CD4-positive, alpha-beta T cell treated with Interferon alpha-2 for 1 hour (primary cell): Measurements from ENCODE around the gene FCN3.

Experiments used
- DNase-seq, 2 donors: peaks; one replicate each; pipeline ENCODE4 v3.0.0-alpha.2; 2020 to 2022

FCN3 gene

DNA sequence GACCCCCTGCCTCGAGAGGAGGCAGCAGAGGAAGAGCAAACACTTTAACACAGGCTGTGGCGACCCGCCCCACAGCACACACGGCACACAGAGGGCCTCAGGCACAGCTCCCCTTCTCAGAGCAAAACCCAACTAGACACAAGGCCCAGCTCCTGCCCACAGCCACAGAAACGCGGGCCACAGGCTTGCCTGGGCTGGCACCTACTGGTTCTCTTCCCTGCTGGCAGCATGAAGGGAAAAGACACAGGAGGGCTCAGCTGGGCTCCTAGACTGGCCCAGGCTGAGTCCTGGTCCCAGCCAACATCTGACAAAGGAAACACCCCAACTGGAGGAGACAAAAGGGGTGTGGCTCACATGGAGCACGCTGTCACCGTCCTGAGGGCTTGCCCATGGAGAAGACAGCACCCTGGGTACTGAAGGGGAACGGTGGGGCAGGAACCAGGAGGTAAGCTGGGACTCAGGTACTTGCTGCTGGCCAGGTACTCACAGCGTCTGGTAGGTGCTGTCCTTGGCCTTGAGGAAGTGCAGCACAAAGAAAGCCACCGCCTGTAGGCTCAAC lies 5.0 kb upstream of the FCN3 start:
- DNase-seq, result no peak

DNA sequence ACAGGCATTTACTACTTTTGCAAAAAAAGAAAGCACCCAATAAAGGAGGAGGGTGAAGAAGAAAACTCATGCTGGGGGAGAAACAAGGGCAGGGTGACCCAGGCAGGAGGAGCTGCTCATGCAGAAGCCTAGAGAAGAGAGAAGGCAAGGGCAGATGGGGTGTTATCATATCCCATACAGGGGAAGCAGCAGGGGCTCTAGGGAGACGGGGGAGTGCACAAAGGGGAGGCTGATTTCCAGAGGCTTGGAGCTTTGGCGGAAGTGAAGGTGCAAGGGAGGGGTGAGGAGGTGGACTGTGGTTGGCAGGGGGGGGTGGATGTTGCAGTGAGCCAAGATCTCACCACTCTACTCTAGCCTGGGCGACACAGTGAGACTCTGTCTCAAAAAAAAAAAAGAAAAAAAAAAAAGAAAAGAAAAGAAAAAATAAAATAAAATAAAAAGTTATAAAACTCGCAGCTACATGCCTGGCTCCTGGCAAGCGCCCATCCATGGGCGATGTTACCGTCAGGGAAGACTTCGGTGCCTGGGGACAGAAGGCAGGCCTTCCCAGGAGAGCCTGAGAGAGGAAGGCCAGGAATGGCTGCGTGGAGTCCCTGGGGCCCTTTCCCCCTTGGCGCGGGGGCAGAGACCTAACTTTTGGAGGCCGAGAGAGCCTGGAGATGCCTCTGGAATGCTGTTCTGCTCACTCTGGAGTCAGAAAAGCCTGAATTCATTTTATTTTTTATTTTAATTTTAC lies 3.3 kb upstream of the FCN3 start:
- DNase-seq, result no peak

DNA sequence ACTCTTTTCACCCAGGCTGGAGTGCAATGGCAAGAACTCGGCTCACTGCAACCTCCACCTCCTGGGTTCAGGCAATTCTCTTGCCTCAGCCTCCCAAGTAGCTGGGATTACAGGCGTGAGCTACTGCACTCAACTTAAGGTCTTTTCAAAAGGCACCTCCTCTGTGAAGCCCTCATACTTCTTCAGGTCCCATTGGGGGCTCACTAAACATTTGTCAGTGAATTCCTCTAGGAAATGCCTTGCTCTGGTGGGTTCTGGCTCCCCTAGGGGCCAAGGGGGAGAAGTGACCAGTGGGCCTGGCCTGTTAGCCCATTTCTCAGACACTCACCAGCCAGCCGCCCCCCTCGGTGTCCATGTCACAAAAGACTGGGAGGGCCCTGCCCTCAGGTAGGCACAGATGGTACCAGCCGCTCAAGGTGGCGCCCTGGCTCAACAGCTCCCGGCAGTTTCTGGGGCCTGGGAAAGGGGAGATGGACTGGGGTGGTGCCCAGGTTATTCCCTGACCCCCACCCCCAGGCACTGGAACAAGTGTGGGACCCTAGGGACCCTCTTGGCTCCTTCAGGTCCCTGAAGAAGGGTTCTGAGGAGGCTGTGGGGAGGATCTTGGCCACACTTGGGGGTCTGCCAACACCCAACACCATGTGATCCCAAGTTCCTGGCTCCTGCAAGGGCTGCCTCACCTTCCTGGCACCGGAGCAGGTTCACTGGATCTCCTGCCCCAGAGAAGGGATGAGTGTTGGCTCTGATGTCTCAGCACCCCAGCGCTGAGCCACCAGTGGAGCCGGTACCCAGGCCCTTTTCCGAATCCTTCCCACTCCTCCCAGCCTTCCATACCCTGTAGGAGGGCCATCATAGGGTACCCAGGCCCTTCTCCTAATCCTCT lies 1.6 kb downstream of the FCN3 start:
- DNase-seq, result no peak

DNA sequence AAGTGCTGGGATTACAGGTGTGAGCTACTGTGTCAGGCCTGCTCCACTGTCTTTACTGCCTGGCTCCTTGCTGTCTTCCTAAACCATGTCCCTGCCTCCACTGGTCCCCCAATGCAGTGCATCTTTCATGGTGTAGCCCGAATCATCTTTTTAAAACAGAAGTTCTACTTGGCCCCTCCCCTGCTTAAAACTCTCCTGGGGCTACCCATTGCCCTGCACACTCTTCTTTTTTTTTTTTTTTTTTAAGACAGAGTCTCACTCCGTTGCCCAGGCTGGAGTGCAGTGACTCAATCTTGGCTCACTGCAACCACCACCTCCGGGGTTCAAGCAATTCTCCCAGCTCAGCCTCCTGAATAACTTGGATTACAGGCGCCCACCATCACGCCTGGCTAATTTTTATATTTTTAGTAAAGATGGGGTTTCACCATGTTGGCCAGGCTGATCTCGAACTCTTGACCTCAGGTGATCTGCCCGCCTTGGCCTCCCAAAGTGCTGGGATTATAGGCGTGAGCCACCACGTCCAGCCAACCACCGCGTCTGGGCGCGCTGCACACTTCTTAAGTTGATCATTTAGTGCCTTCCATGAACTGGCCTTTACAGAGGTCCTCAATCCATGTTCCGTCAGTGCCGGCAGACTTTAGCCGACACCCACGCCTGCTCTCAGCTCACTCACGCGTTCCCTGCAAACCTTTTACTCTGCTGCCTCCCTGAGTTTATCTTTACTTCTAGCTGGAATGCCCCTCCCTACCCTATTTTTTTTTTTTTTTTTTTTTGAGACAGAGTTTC lies 2.4 kb downstream of the FCN3 start:
- DNase-seq, result no peak

DNA sequence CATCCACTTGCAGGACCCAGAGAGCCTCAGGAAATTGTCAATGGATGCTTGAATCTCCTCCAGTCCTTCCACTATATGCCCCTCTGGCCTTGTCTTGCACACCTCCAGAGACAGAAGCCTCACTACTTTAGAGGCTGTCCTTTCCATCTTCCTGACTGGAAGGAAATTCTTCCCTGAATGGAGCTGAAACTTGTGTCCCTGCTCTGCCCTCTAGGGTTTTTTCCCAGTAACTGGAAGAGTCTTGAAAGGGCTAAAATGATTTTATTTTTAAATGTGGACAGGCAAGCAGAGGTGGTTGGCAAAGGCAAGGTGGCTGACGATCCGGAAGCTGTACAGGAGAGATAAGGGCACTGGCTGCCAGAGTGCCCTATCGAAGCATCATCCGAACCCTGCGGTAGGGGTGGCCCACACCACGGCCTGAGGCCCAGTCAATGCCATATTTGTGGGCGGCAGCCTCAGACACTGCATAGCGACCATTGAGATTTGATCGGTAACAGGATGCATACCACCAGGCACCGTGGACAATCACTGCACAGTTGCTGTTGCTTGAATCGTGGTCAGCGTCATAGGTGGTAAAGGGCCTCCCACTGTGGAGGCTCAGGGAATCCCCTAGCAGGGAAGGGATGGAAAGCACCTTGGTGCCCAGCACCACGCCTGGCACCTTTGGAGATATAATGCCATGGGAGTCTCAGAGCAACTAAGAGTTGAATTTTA lies 5.6 kb downstream of the FCN3 start:
- no peak for DNase-seq

DNA sequence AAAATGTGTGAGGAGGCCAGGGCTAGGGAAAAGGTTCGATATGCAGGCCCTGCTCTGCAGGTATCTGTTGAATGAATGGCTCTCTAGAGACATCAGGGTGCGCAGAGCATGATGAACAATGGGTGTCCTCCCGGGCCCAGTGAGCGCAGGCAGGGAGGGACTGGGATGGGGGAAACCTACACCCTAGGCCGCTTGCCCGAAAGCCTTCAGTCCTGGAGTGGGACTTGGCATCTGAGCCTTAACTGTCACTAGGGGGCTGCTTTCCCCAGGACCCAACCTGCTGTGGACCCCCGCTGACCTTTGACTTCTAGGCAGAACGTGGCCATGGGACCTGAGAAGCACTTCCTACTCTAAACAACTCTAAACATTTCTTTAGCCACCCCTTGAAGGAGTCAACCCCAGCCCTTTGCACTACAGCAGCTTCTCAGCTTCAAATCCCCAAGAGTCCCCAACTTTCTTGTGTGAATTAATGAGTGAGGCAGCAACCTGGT lies 7.4 kb downstream of the FCN3 start:
- DNase-seq, result no peak

DNA sequence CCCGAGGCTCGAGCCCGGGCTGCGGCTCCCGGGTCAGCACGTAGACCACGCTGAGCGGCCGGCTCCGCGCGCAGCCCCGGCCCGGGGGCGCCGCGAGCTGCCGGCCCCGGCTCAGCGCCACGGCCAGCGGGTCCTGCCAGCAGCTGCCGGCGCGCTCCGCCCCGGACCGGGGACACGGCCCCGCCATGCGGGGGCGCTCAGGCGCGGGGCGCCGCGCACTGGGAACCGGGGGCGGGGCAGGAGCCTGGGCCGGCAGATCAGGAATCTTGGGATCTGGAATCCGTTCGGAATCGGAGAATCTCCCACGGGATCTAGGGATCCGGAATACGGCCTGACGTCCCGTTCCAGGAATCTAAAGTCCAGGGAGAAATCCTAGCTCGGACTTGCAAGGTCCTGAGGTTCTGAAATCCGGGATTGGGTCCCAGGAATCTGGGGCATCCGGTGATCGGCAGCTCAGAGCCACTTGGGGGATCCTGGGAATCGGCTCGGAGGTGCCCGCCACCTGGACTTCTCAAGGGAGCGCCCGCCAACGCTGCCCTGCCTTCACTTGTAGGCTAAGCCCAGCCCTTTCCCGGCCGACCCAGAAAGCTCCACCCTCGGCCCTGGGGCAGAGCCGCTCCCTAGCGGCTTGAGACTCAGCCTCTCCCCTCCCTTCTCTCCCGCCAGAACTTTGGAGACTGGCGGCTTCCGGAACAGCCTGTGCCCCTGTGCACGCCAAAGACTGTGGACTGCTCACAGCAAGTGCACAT lies 8.0 kb downstream of the FCN3 start, which contains the start of gene MAP3K6:
TSS of gene MAP3K6 (minus strand) at position 551 of the 749 bp plus-strand sequence. CDS start at position 187, 364 bp downstream.
- peak; percentile 26 to 41 for DNase-seq

DNA sequence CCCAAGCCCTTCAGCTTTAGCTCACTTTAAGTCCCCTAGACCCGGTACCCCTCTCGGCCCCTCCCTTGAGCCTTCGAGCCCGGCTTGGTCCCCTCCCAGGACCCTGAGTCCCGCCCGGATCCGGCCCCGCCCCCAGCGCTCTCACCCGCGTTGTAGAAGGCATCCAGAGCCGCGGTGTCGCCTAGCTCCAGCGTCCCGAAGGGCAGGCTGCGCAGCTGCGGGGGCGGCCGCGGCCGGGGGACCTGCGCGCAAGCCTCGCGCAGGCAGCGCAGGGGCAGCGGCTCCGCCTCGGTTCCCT lies 8.6 kb downstream of the FCN3 start:
- peak; percentile 52 to 76 for DNase-seq

DNA sequence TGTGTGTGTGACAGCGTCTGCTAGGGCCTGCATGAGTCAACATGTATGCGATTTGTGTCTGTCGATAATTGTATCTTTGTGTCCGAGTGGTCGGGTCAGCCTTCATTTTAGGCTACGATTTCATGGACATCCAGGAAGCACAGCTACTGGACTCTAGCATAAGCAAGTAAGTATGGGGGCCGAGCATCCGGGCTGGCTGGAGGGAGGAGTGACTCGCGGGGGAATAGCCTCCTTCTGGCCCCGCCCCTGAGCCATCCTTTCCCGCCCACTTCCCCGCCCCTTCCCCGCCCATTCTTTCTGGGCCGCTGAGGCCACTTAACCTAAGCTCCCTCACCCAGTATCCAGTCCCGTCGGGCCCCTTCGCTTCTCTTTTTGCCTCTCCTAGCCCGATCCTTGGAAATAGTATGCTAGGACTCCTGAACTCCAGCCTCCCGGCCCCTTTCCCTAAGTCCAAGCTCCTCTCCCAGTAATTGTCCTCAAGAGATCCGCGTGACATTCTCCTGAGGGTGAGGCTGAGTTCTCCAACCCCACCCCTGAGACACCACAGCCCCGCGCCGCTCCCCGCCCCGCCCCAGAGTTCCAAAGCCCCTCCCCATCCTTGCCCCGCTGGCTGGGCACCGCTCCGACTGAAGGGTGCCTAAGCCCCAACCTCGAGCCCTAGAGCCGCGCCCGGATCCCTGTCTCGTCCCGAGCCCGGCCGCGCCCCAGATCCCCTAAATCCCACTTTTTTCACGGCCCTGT lies 9.1 kb downstream of the FCN3 start:
- peak; percentile 79 to 85 for DNase-seq

DNA sequence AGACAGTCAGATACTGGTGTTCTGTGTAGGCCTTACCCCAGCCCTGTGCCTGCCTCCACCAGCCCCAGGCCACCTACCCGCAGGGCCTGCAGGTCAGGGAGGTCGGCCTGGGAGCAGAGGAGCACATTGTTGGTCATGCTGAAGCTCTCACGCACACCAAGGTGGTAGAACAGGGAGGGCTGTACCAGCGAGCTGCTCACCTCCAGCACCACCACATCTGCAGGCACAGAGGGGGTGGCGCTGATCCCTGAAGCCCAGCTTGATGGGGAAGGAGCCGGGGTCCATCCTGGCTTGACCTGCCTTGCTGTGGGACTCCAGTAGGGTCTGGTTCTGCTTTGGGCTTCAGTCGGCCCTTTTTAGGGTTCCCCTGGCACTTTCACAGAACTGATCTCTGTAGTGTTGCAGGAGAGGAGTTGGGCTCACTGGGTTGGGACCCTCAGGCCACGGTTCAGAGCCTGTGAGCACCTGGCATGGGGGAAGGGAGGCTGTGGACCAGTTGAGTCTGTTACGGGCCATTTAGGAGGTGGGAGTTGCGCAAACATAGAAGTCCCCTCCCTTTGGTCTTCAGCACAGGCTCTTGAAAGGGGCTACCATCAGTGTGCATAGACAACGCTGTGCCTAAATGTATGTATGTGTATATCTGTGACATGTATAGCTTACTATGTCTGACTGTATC lies 9.8 kb downstream of the FCN3 start:
- no peak for DNase-seq

DNA sequence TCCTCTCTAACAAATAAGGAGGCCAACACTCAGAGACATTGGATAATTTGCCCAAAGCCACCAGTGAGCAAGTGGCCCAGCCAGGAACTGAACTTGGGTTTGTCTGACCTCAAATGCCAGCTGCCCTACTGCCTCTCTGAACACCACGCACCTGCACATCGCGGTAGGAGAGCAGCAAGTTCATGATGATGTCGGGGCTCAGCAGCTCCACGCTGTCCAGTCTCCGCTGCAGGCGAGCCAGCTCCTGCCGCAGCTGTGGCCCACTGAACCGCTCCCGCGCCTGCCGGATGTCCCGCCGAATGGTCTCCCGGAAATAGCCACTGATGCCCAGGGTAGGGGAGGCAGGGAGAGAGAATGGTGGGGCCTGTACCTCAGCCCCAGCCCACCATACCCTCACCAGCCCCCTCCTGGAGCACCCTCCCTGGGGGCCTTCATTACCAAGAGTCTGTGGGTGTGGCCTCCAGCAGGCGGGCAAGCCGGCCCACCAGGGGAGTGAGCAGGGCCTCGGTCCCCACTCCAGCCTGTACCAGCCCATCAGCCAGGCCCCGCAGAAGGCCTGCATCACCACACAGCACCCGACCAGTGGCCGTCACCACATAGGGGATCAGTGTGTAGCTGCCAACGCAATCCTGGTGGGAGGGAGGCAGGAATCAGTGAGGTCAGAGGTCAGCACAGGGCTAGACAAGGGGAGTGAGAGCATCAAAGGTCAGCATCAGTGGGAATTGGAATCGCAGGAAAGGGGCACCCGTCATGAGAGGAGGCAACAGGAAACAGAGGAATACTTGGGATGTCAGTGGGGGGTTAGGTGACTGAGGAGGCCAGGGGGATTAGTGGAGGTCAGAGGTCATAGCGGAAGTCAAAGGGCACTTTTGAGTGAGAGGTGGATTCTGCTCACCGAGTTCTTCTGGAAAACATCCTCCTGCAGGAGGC lies 10.6 kb downstream of the FCN3 start:
- DNase-seq, result no peak

DNA sequence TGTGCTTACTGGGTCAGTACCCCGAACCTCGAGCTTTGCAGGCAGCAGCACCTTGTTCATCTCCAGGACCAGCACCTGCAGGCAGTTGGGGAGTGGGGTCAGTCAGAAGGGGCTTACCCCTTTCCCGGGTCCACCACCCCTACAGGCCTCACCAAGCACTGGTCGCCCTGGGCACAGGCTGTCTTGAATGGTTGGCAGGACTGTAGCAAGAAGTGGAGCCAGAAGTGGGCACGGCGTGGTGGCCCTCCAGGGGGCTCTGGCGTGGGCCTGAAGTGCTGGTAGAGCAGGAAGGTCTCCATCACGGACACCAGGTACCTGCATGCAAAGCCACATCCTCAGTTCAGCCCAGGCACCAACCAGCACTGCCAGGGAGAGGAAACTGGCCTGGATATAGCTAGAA lies 13.1 kb downstream of the FCN3 start:
- no peak for DNase-seq

DNA sequence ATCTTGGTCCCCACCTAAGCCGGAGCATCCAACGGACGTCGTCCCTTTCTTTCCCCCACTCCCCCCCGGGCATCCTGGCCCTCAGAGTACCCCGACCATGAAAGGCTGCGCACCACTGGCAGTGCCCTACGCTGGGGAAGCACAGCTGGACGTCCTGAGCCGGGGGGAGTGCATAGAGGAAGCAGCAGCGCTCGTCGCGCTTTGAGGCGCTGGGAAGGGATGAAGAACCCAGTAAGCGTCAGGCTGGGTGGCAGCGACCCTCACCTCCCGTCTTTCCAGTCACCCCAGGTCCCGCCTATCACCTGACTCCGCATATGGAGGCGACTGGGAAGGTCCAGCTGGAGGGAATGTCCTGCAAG lies 13.6 kb downstream of the FCN3 start:
- no peak for DNase-seq

DNA sequence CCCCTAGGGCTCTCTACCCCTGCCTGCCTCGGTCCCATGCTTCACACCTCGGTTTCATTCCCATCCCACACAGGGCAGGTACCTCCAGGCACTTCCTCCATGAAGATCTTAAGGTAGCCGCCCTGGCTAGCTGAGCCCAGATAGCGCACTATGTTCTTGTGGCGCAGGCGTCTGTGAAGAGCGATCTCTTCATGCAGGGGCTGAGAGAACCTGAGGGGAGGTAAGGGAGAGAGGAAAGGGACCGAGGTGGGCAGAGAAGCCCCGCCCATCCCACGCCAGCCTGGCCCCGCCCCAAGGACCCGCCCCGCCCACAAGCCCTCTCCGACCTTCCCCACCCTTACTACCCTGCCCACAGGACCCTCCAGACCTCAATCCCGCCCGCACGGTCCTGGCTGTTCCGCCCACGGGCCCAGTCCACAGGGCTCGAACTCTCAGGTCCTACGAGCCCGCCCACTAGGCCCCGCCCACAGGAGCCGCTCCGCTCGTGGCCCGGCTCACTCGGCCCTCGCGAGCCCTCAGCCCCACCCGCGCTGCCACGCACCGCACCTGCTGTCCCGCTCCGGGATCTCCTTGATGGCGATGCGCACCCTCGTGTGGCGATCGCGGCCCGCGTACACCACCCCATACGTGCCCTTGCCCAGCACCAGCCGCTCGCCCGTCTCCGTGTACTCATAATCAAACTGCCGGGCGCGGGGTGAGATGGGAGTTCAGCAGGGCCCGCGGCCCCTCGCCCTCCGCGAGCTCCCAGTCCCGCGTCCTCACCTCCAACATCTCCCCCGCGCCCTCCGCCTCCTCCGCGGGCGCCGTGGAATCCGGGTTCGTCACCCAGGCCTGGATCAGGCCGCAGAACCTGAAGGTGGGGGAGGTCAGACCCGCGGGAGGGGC lies 14.2 kb downstream of the FCN3 start:
- DNase-seq, result peak; percentile 39 to 72

DNA sequence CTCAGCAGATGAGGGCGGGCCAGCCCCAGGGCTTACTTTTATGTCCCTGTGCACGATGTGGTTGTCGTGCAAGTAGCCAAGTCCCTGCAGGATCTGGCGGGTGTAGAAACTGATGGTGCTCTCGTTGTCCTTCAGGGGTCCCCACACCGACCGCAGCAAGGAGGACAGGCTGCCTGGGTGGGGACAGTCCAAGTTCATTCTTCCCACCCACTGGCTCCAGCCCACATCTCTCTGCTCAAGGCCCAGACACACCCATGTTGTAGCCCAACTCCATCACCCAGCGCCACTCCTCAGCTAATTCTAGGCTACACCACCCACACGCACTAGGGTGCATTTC lies 14.8 kb downstream of the FCN3 start:
- DNase-seq, result no peak

DNA sequence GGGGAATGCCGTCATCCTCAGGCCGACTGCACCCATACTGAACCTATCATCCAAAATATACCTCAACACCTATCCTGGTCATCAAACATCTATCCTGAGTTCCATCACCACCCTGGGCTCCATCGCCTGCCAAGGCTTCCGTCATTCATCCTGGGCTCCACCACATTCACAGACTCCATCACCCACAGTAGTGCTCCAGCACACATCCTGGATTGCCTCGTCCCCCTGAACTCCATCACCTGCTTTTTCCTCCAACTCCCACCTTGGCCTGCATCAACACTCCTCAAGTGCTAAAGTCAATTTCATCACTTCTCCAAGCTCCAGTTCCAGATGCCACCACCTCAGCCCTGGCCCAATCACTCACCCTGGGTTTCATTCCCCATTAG lies 15.7 kb downstream of the FCN3 start:
- no peak for DNase-seq

DNA sequence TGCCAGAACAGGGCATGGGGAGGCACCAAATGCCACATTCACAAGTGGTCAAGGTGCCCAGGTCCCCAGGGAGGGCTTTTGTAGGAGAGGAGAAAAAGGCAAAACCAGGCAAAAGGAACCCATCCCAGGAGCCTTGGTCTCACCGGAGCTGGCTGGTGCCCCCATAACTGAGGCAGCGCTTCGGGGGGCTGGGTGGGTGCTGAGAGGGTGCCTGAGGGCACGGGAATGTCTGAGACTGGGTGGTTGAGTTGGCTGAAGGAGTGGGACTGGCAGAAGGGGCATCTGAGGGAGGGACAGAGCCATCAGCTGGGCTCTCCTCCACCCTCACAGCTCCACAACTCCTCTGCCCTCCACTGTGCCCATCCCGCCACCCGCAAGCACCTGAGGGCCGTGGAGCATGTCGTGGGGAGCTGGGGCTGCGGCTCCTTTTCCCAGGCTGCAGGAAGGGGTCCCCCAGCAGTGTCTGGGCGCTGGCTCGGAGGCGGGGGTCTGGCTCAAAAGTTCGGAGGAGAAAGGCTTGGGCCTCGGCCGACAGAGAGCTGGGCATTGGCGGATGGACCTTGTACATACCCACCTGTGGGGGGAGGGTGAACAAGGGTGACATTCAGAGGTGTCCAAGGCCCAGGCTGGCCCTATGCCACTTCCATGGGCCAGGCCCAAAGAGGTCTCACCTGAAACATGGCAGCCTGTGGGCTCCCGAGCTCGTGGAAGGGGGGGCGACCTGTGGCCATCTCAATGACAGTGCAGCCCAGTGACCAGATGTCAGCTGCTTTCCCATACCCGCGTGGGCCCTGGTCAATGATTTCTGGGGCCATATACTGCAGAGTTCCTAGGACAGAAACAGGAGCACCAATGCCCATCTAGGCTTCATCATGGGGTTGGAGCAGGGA lies 16.3 kb downstream of the FCN3 start:
- no peak for DNase-seq
